ENCODE data around the gene SAPCD1.

Gene SAPCD1

DNA sequence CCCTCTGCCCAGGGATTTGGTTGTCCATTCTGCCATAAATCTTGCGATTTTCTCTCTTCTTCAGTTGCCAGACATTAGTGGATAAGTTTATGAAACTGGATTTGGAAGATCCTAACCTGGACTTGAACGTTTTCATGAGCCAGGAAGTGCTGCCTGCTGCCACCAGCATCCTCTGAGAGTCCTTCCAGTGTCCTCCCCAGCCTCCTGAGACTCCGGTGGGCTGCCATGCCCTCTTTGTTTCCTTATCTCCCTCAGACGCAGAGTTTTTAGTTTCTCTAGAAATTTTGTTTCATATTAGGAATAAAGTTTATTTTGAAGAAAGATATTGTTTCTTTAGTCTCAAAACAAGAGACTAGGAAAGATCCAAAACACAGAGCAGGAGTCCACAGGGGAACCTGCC, at the start of gene SAPCD1:
TSS of gene SAPCD1 (plus strand) at position 301 of the 400 bp plus-strand sequence. CDS start 399 bp downstream, outside the sequence.
- in situ Hi-C loops (cut with MboI; ENCODE audit: low sequenced_read_pairs), result no loop called here

DNA sequence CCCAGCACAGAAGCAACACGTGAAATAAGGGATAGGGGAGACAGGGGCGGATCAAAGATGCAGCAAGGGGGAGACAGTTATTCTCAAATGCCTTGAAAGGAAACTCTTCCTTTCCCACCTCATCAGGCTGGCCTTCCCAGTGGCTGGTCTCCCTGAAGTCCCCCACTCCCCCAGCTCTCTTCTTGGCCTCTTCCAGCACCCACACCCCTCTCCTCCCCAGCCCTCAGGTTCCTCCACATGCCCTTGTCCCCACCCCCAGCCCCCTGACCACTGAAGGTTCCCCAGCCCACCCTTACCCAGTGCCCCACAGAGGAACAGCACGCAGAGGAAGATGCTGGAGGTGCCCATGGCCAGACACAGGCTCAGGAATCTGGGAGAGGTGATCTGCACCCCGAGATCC, 49.0 kb upstream of the SAPCD1 start:
- in situ Hi-C loops (cut with MboI; ENCODE audit: low sequenced_read_pairs), result no loop called here

DNA sequence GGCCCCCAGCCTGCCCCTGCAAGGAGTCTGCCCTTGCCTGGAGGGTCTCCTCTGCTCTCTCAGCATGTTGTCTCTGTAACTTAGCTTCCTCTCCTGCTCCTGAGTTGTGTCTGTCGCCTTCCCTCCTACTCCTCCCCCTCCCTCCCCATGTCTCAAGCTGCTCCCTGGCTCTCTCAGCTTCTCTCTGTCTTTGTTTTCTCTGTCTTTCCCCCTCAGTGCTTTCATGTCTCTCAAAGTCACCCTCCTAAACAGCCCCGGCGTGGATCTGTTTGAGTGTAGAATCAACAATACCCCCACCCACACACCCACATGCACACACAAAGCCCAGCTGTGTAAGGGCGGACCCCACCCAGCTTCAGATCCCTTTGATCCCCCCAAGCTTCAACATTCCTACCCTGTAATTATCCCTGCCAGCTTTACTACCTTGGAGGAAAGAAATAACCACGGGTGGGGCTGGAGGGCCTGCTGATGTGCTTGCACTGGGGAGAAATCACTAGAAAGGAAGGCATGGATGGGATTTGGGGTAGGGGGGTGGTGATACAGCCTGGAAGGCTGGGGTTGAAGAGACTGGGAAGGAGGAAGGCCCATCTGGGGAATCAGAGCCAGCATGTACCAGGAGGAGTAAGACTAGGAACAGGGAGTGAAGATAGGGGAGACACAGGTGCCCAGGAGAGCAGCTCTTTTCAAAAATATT, 48.3 kb upstream of the SAPCD1 start:
- in situ Hi-C loops (cut with MboI; ENCODE audit: low sequenced_read_pairs), result no loop called here

GRCh38 chr6:31715022-31715958, 47.2 kb upstream of the SAPCD1 start, which contains the start of gene LY6G6D:
Gene LY6G6D, plus strand, starts transcription at chr6:31715348. Its CDS starts 8 bp downstream, at chr6:31715356.
- in situ Hi-C loops (cut with MboI; ENCODE audit: low sequenced_read_pairs), result no loop called here

- in situ Hi-C loops (cut with MboI; ENCODE audit: low sequenced_read_pairs), result no loop called here
Observed at GRCh38 chr6:31717499-31718222, 44.8 kb upstream of the SAPCD1 start.

GRCh38 chr6:31718265-31718664, 44.2 kb upstream of the SAPCD1 start:
- in situ Hi-C loops (cut with MboI; ENCODE audit: low sequenced_read_pairs), result no loop called here

GRCh38 chr6:31719001-31719400, 43.5 kb upstream of the SAPCD1 start:
- in situ Hi-C loops (cut with MboI; ENCODE audit: low sequenced_read_pairs), result no loop called here

DNA sequence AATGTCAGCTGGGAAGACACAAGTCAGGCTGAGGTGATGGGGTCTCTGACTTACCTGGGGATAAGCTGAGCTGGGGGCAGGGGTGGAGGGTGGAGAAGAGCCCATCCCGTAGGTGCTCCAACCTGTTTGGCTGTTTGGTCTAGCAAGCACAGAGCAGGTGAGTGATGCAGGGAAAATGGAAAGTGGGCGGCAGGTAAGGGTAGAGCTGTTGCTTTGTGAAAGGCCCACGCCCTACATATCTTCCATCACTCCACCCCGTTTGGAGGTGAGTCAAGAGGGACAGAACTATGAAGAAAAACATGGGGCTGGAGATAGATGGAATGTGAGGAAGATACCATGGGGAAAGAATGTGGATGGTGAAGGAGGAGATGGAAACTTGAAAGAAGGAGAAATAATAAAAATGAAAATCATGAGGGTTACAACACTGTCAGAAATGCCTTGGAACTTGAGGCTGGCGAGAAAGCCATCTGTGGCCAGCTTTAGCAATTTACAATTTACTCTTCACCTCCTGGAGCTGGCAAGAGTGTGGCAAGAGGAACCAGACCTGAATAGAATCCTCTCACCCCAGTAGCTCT, 42.2 kb upstream of the SAPCD1 start:
- in situ Hi-C loops (cut with MboI; ENCODE audit: low sequenced_read_pairs), result no loop called here

GRCh38 chr6:31721351-31722020, 41.0 kb upstream of the SAPCD1 start, which contains the start of gene LY6G6C:
Gene LY6G6C, minus strand, starts transcription at chr6:31721746. Its CDS starts 67 bp downstream, at chr6:31721679.
- in situ Hi-C loops (cut with MboI; ENCODE audit: low sequenced_read_pairs), result no loop called here

DNA sequence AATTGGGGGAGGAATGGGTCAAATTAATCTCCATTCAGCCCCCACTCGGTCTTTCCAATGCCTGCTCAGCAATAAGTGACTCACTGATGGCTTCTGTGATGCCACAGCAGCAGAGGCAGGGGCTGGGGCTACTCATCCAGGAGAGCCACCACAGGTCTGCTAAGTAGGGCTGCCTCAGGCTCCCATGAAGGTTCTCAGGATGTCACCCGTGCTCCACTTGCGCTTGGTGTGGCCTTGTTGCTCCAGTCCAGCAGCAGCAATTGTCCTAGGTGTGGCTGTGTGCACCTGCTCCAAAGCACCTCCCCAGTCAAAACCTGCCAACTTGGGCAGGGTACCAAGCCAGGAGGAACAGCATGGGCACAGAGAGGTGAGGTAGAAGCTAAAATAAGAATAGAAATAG, 40.3 kb upstream of the SAPCD1 start:
- in situ Hi-C loops (cut with MboI; ENCODE audit: low sequenced_read_pairs), result no loop called here

DNA sequence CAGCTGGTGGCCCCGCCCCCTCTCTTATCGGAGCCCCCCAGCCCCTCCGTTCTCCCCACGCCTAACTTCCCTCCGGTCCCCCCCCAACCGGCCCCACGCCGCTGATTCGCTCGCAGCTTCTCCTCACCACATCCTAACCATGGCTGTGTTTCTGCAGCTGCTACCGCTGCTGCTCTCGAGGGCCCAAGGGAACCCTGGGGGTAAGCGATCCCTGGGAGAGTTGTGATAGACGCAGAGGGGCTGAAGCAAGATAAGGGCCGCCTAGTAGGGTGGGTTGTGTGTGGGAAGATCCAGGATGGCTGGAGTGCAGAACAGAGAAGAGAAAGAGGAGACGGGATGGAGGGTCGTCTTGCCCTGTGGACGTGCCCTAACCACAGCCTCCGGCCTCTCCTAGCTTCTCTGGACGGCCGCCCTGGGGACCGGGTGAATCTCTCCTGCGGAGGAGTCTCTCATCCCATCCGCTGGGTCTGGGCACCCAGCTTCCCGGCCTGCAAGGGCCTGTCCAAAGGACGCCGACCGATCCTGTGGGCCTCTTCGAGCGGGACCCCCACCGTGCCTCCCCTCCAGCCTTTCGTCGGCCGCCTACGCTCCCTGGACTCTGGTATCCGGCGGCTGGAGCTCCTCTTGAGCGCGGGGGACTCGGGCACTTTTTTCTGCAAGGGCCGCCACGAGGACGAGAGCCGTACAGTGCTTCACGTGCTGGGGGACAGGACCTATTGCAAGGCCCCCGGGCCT, 39.0 kb upstream of the SAPCD1 start, which contains the start of gene MPIG6B:
TSS of gene MPIG6B (plus strand) at position 129 of the 735 bp plus-strand sequence. CDS start at position 140, 11 bp downstream.
- in situ Hi-C loops (cut with MboI; ENCODE audit: low sequenced_read_pairs), result no loop called here

DNA sequence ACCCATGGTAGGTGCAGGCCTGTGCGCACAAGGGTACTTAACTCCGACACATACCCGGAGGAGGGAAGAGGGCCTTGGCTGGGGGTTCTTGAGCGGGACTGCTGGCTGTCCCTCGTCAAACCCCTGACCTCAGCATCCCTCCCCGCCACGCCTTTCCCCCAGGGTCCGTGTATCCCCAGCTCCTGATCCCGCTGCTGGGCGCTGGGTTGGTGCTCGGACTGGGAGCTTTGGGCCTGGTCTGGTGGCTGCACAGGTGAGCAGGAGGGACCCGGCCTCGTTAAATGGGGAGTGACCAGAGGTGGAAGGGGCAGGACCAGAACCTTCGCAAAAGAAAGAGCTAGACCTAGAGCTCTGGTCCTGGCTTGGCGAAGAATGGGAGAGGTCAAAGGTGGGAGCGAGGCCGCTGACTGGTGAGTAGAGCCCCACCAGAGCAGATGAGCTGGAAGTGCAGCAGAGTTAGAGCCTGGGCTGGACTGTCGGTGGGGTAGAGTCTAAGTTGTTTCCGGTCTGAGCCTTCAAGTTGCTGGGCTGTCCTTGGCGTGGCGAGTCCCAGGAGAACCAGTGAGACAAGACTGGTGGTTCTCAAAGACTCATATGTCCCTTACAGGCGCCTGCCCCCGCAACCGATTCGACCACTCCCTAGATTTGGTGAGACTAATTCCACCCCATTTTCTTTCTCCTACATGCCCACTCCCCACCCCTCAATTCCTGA, 38.3 kb upstream of the SAPCD1 start:
- in situ Hi-C loops (cut with MboI; ENCODE audit: low sequenced_read_pairs), result no loop called here

DNA sequence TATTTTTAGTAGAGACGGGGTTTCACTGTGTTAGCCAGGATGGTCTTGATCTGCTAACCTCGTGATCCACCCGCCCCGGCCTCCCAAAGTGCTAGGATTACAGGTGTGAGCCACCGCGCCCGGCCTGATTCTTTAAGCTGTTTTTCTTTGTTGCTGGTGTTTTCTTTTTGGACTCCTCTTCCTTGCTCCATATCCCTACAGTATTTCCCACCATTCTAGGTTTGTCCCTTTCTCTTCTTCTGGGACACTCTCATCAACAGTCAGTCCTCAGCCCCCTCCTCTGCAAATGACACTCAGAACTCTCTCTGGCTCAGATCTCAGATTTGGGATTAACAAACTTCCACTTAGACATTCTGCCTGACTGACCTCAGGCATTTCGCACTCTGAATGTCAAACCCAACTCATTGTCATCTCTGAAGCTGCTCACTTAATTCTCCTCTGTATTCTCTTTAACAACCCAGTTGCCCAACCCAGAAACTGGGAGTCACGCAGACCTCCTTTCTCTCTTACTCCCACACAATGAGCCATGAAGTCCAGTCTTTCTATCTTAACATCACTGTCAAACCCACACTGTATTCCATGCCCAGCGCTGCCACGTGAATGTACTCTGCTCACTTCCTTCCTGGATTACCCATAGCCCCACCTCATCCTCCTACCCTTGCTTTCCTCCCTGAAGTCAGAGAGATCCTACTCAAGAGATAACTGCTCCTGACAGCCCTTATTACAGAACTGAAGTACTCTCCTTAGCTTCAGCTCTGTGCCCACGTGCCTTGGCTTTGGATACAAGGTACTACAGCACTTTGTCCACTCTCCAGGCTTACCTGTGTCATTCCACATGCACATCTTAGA, 36.7 kb upstream of the SAPCD1 start:
- in situ Hi-C loops (cut with MboI; ENCODE audit: low sequenced_read_pairs), result no loop called here

DNA sequence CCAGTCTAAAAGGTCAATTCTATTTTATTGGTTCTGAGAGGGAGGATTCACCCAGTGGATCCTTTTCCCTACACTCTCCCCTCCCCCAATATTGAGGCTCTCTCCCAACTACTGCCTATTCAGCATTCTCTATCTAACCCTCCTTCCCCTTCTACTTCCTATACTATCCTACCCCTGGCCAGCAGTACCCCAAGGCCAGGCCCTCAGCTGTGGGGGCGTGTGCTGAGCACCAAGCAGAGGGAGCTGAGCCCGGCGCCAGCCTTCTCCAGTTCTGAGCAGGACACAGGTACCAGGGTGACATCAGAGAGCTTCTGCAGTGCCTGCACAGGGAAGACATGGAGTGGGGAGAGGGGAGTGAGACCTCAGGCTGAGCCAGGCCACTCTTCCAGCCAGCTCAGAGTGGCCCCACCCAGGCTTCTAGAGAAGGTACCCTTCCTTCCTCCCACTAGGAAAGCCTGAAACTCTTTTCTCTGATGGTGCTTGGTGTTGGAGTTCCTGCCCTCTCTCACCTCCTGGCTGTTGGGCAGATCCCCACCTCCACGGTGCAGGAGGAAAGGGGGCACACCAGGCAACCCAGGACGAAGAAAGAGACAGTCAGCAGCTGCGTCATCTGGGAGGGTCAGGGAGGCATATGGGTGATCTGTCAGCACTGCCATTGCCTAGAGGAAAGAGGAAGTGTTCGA, 35.3 kb upstream of the SAPCD1 start:
- in situ Hi-C loops (cut with MboI; ENCODE audit: low sequenced_read_pairs), result no loop called here

DNA sequence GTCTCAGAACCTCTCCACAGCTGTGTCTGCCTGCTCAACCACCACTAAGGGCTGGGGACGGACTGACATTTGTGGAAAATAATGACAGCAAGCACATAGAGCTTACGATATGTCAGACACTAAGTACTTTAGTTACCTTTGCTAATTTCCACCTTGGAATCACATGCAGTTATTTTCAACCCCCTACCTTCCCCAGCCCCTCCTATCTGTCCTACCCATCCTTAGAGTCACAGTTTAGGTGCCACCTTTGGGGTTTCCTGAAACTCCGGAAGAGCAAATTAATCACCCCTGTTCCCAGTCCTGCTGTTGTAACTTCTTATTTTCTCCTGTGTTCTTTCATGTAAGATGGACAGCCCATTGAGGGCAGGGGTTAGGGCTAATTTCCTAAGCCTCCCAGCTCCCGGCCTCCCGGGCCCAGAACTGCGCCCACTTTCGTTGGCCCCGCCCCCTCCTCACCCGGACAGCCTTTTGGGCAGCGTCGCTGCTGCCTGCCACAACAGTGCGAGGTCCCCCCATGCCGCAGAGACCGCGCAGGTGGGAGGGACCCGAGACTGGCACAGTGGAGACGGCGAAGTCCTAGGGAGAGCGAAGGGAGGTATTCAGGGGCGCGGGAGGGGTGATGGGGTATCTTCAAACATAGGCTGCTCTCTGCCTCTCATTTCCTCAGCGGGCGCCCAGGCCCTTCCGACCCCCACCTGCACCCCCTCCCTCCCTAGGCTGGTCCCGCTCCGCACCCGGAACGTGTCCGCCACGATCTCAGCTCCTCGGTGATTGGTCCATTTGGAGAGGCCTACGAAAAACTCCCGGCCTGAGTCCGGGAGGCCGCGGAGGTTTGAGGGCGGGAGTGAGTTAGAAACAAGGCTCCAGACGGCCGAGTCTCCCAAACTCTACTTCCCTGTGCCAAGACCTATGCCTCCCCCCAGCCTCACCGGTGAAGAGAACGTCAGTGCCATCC, 34.5 kb upstream of the SAPCD1 start:
- in situ Hi-C loops (cut with MboI; ENCODE audit: low sequenced_read_pairs), result no loop called here
